K562 (cell line): ENCODE results near the gene POMT2. TPM values are rescaled to one million over a fixed set of nuclear protein-coding genes. Genes with fewer than 3 reads are reported as not detected.

ENCODE experiments used
- ATAC-seq: fragments of 200-7000 bp; cut with Tn5 transposase; 3 replicates; pipeline ENCODE4 v1.9.1; 2020; ENCODE audit warnings: moderate library complexity
- BruUV-seq: library from RNA; stranded (reverse); fragments of 400-500 nt; replicated peaks from 2 replicates; lab custom pipeline; 2021; lab: Mats Ljungman, UMichigan
- CTCF ChIA-PET: fragments of 300-600 bp; formaldehyde crosslinking; extraction: SDS; loops from one replicate; lab custom pipeline; 2021; ENCODE audit warnings: low intra/inter-chr PET ratio; lab: Yijun Ruan, JAX
- POLR2A ChIA-PET: fragments of 300-600, 350-650 bp; sonication (Branson Sonifier 250); formaldehyde crosslinking; extraction: SDS; loops from one replicate; lab custom pipeline; 2021; ENCODE audit warnings: antibody characterized with exemption, inconsistent platforms; lab: Yijun Ruan, JAX
- DNase-seq, 4 experiments: peaks; one replicate each; pipeline versions ENCODE4 v3.0.0 to v3.0.0-alpha.2; 2011 to 2018; ENCODE audit warnings: low spot score in 3 of 4, mixed read lengths in 3 of 4; ENCODE audit errors: extremely low read depth in 1 of 4
- FAIRE-seq: peaks from 2 replicates; lab custom pipeline; 2011; peaks lifted over from hg19 to GRCh38; lab: Jason Lieb, UNC
- H2AFZ ChIP-seq: 2 replicates; pipeline ENCODE4 v1.6.0; 2011; ENCODE audit warnings: low read depth, low read length, control low read depth, inconsistent platforms
- H3K27ac ChIP-seq: fragments of 200-600 bp; 3 replicates; pipeline ENCODE4 v1.8.0; 2011; ENCODE audit warnings: low read depth, mild to moderate bottlenecking, control low read depth, inconsistent platforms, low read length, moderate library complexity, mixed read lengths; ENCODE audit errors: extremely low read depth
- H3K27me3 ChIP-seq, 2 experiments: fragments of 300-600 bp in 1 of 2; 2 replicates in 1 of 2; 3 replicates in 1 of 2; pipeline versions ENCODE4 v1.6.0 to v1.8.0; 2011; ENCODE audit warnings: inconsistent platforms in 2 of 2, low read length in 2 of 2, mild to moderate bottlenecking in 1 of 2, mixed read lengths in 1 of 2, moderate library complexity in 1 of 2; ENCODE audit not compliant: control insufficient read depth in 2 of 2, insufficient read depth in 2 of 2
- H3K36me3 ChIP-seq: fragments of 300-600 bp; 3 replicates; pipeline ENCODE4 v1.8.0; 2011; ENCODE audit warnings: mild to moderate bottlenecking, low read length, inconsistent platforms; ENCODE audit not compliant: control insufficient read depth, insufficient read depth
- H3K4me1 ChIP-seq, 2 experiments: fragments of 200-600 bp in 1 of 2; replicated peaks in 1 of 2; 2 replicates in 1 of 2; 3 replicates in 1 of 2; pipeline versions ENCODE4 v1.5.1 to v1.8.0; 2011; ENCODE audit warnings: inconsistent platforms in 2 of 2, low read length in 2 of 2, mild to moderate bottlenecking in 1 of 2, mixed read lengths in 1 of 2, moderate library complexity in 1 of 2; ENCODE audit not compliant: control insufficient read depth in 2 of 2, insufficient read depth in 2 of 2
- H3K4me2 ChIP-seq: 2 replicates; pipeline ENCODE4 v1.6.1; 2011; ENCODE audit warnings: low read length, control low read depth, inconsistent platforms, mixed read lengths; ENCODE audit not compliant: insufficient read depth
- H3K4me3 ChIP-seq: fragments of 200-600 bp; sonication (generic), shearing (Covaris generic); 2 replicates; pipeline ENCODE4 v1.5.1; 2016; ENCODE audit warnings: control low read depth, inconsistent platforms
- H3K79me2 ChIP-seq: fragments of 200-600 bp; 3 replicates; pipeline ENCODE4 v1.8.0; 2011; ENCODE audit warnings: low read length, inconsistent platforms; ENCODE audit not compliant: control insufficient read depth, insufficient read depth
- H3K9ac ChIP-seq, 2 experiments: 2 replicates each; pipeline versions ENCODE4 v1.6.0 to v1.6.1; 2011; ENCODE audit warnings: low read depth in 2 of 2, low read length in 2 of 2, control low read depth in 1 of 2, inconsistent platforms in 1 of 2, mild to moderate bottlenecking in 1 of 2, mixed read lengths in 1 of 2; ENCODE audit not compliant: insufficient read depth in 1 of 2
- H3K9me1 ChIP-seq: one replicate; pipeline ENCODE4 v1.6.0; 2011; ENCODE audit warnings: inconsistent platforms, mild to moderate bottlenecking, low read length, moderate library complexity; ENCODE audit not compliant: control insufficient read depth, insufficient read depth
- H3K9me3 ChIP-seq: replicated peaks from 2 replicates; pipeline ENCODE4 v1.5.1; 2011; ENCODE audit warnings: low read depth, low read length, inconsistent platforms; ENCODE audit not compliant: control insufficient read depth, insufficient read depth
- H4K20me1 ChIP-seq: replicated peaks from 2 replicates; pipeline ENCODE4 v1.6.1; 2011; ENCODE audit warnings: low read length, inconsistent platforms, mixed read lengths; ENCODE audit not compliant: control insufficient read depth, insufficient read depth
- MTA3 ChIP-seq: fragments of 450-650 bp; formaldehyde crosslinking; IDR thresholded peaks from 2 replicates; pipeline ENCODE4 v1.6.1; 2017; ENCODE audit warnings: mild to moderate bottlenecking, borderline replicate concordance
- PCBP2 ChIP-seq: fragments of 200-400 bp; formaldehyde crosslinking; IDR thresholded peaks from 2 replicates; pipeline ENCODE4 v1.6.1; 2018; ENCODE audit warnings: low read length, low read depth, mild to moderate bottlenecking, moderate library complexity; ENCODE audit not compliant: poor library complexity, severe bottlenecking
- RBBP5 ChIP-seq: fragments of 200-600 bp; sonication (generic); IDR thresholded peaks from 2 replicates; pipeline ENCODE4 v1.6.1; 2012; ENCODE audit warnings: borderline replicate concordance, mild to moderate bottlenecking, low read length, control low read depth, inconsistent platforms; ENCODE audit not compliant: insufficient read depth, poor library complexity, severe bottlenecking
- SIN3B ChIP-seq: fragments of 450-650 bp; IDR thresholded peaks from 2 replicates; pipeline ENCODE4 v1.6.1; 2017; ENCODE audit warnings: low read depth, mild to moderate bottlenecking, moderate library complexity
- ZFPM2 ChIP-seq: fragments of 250-450 bp; sonication (Bioruptor Pico); IDR thresholded peaks from 2 replicates; pipeline ENCODE4 v1.5.1; 2022; ENCODE audit warnings: mild to moderate bottlenecking
- ZNF76 ChIP-seq: fragments of 250-450 bp; sonication (Bioruptor Pico); IDR thresholded peaks from 2 replicates; pipeline ENCODE4 v1.4.0; 2020; ENCODE audit warnings: mild to moderate bottlenecking, moderate library complexity, borderline replicate concordance
- WGBS: fragments of 100-300 bp; shearing (Covaris generic); methylation state at CpG from one replicate; pipeline ENCODE4 v1.1.6; 2016; ENCODE audit warnings: low coverage, mixed read lengths; ENCODE audit not compliant: insufficient coverage; ENCODE audit errors: missing lambda C conversion rate; 5-methylcytosine and 5-hydroxymethylcytosine counted together
- in situ Hi-C: fragments of 300-500 bp; cut with MboI; formaldehyde crosslinking; loops from 4 replicates; pipeline ENCODE4 v1.15.0; 2018; ENCODE audit warnings: inconsistent platforms, mixed read lengths
- intact Hi-C: fragments of 100-400 bp; cut with micrococcal nuclease; formaldehyde crosslinking; loops from 2 replicates; pipeline ENCODE4 v1.14.2; 2022
- polyA plus RNA-seq, 8 experiments: library from polyadenylated mRNA; depleted of rRNA in 4 of 8; stranded (reverse) in 5 of 8; unstranded in 3 of 8; fragments of >200 nt; fragmentation: Nextera tagmentation in 2 of 8; fragmentation: Illumina TruSeq in 1 of 8; extraction: Ambion mirVana in 2 of 8; extraction: Trizol in 1 of 8; gene quantifications; 2 replicates each; pipeline versions ENCODE4 v1.2.1 to v1.2.3, GENCODE V29; 2011 to 2014; ENCODE audit warnings: inconsistent platforms in 1 of 8, missing spikeins in 1 of 8
- total RNA-seq, 7 experiments: library from RNA; depleted of rRNA in 6 of 7; stranded (reverse); fragments of >200 nt in 6 of 7; fragmentation: Illumina TruSeq in 2 of 7; extraction: Trizol in 2 of 7; gene quantifications; 2 replicates each; pipeline versions ENCODE4 v1.2.1 to v1.2.3, GENCODE V29; 2011 to 2021; ENCODE audit warnings: low replicate concordance in 1 of 7
- TF ChIP-seq, protein P1 (sequence below): fragments of 250-450 bp; sonication (Bioruptor Pico); IDR thresholded peaks from 2 replicates; pipeline ENCODE4 v1.8.0; 2021; ENCODE audit warnings: borderline replicate concordance, mild to moderate bottlenecking, moderate library complexity; ENCODE audit not compliant: poor library complexity, severe bottlenecking
- TF ChIP-seq, protein P2 (sequence below), 3 experiments: IDR thresholded peaks in 2 of 3; conservative IDR thresholded peaks in 1 of 3; 2 replicates each; pipeline ENCODE4 v1.5.1; 2011 to 2012; ENCODE audit warnings: low read length in 3 of 3, mild to moderate bottlenecking in 3 of 3, control low read depth in 2 of 3, improper control_type of control experiment in 1 of 3, inconsistent platforms in 1 of 3, low read depth in 1 of 3, mixed read lengths in 1 of 3, moderate library complexity in 1 of 3; ENCODE audit not compliant: insufficient read depth in 2 of 3
- TF ChIP-seq, protein P3 (sequence below): sonication (generic); formaldehyde crosslinking; IDR thresholded peaks from 2 replicates; pipeline ENCODE4 v1.8.1; 2023; ENCODE audit warnings: mild to moderate bottlenecking, missing genetic modification reagents

The POMT2 gene
- total and polyA plus RNA-seq, 9 of the 15 experiments (the other 6 are each of a cell fraction or from before 2014, with no cell fraction given): 0.39 to 16.6 (median 7.8) TPM

DNA sequence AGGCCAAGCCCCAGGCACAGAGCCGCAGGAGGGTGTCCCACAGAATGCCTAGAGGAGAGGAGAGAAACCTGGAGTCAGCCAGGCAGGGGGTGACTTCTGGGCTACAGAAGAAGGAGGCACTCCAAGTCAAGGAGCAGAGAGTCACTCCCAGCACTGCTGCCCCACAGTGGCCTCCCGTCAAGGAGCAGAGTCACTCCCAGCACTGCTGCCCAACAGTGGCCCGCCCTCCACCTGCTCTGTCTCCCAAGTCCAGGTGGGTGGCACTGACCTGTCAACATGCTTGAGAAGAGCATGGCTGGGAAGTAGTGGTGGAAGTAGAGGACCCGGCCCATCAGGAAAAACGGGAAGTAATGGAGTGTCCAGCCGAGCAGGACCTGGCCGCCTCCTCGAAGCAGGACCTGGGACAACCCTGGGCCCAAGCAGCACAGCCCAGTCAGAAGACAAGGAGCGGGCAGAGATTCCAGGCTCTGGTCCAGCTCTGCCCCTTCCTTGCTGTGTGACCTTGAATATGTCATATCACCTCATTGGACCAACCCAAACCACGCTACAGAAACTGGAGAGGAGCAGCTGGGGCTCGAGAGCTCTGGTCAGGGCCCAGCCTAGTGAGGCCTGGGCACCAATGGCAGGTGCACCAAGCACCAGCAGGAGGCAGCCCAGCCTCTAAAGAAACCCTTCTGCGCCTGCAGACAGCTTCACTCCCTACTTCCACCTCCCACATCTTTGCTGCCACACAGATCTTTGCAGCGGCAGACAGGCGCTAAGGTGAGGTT, 42.0 kb downstream of the POMT2 start:
- WGBS: 77% methylated on average over 6 of the region's 14 CpGs
- Histone ChIP-seq H3K79me2 (no peaks in the 10 kb centered on the region), H4K20me1 (no peaks in the 10 kb centered on the region), H3K27ac (no peak overlapping the region), H3K4me3 (no peak overlapping the region), H3K36me3 (peaks cover 6% of the 10 kb centered on the region; the same call in 2 of the 3 replicates), H3K4me1 (no peaks in the 10 kb centered on the region; a peak in 1 of 5 replicates), H3K27me3 (no peaks in the 10 kb centered on the region), H3K4me2 (no peak overlapping the region), H3K9me3 (no peaks in the 10 kb centered on the region), H3K9ac (no peak overlapping the region), H3K9me1 (no peaks in the 10 kb centered on the region), H2AFZ (no peak overlapping the region)
- intact Hi-C loops: no loop called here
- ATAC-seq (peak; percentile 58; the same call in 2 of the 3 replicates), FAIRE-seq (no peak), DNase-seq (no peak)
- in situ Hi-C loops: no loop called here
- TF ChIP-seq, protein P1, sequence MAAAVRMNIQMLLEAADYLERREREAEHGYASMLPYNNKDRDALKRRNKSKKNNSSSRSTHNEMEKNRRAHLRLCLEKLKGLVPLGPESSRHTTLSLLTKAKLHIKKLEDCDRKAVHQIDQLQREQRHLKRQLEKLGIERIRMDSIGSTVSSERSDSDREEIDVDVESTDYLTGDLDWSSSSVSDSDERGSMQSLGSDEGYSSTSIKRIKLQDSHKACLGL (CRISPR knock-in tag): no peak
- no peak for TF ChIP-seq RBBP5
- TF ChIP-seq, protein P2, sequence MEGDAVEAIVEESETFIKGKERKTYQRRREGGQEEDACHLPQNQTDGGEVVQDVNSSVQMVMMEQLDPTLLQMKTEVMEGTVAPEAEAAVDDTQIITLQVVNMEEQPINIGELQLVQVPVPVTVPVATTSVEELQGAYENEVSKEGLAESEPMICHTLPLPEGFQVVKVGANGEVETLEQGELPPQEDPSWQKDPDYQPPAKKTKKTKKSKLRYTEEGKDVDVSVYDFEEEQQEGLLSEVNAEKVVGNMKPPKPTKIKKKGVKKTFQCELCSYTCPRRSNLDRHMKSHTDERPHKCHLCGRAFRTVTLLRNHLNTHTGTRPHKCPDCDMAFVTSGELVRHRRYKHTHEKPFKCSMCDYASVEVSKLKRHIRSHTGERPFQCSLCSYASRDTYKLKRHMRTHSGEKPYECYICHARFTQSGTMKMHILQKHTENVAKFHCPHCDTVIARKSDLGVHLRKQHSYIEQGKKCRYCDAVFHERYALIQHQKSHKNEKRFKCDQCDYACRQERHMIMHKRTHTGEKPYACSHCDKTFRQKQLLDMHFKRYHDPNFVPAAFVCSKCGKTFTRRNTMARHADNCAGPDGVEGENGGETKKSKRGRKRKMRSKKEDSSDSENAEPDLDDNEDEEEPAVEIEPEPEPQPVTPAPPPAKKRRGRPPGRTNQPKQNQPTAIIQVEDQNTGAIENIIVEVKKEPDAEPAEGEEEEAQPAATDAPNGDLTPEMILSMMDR (IDR thresholded peaks at IDR 0.05 in 2 of 3, conservative IDR thresholded peaks at IDR 0.05 in 1 of 3; ENCODE audit: insufficient read depth in 2 of 3, low read depth in 1 of 3, low read length in 3 of 3): peak in 2 of 3 experiments; percentile 9 to 34; a peak in 1 of 6 replicates
- TF ChIP-seq ZFPM2 (CRISPR knock-in tag): no peak
- no peak for TF ChIP-seq MTA3
- no peak for TF ChIP-seq PCBP2
- TF ChIP-seq, protein P3, sequence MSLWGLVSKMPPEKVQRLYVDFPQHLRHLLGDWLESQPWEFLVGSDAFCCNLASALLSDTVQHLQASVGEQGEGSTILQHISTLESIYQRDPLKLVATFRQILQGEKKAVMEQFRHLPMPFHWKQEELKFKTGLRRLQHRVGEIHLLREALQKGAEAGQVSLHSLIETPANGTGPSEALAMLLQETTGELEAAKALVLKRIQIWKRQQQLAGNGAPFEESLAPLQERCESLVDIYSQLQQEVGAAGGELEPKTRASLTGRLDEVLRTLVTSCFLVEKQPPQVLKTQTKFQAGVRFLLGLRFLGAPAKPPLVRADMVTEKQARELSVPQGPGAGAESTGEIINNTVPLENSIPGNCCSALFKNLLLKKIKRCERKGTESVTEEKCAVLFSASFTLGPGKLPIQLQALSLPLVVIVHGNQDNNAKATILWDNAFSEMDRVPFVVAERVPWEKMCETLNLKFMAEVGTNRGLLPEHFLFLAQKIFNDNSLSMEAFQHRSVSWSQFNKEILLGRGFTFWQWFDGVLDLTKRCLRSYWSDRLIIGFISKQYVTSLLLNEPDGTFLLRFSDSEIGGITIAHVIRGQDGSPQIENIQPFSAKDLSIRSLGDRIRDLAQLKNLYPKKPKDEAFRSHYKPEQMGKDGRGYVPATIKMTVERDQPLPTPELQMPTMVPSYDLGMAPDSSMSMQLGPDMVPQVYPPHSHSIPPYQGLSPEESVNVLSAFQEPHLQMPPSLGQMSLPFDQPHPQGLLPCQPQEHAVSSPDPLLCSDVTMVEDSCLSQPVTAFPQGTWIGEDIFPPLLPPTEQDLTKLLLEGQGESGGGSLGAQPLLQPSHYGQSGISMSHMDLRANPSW: no peak
- TF ChIP-seq SIN3B: no peak
- no peak for TF ChIP-seq ZNF76 (CRISPR knock-in tag)
- POLR2A ChIA-PET: interaction anchor here (0.6 kb wide), 1 partner anchor 10 kb away, joined by 3 read pairs; no protein-coding TSS in a partner anchor
- CTCF ChIA-PET: no interaction called here
- no TSS peak for BruUV-seq
